ENCODE data around the gene C4A. TPM values are rescaled to one million over a fixed set of nuclear protein-coding genes. Genes with fewer than 3 reads are reported as not detected.

The C4A gene
- polyA plus RNA-seq, 2 of the 4 experiments (the other 2 are of a cell fraction) = 1.4 to 1.6 TPM

DNA sequence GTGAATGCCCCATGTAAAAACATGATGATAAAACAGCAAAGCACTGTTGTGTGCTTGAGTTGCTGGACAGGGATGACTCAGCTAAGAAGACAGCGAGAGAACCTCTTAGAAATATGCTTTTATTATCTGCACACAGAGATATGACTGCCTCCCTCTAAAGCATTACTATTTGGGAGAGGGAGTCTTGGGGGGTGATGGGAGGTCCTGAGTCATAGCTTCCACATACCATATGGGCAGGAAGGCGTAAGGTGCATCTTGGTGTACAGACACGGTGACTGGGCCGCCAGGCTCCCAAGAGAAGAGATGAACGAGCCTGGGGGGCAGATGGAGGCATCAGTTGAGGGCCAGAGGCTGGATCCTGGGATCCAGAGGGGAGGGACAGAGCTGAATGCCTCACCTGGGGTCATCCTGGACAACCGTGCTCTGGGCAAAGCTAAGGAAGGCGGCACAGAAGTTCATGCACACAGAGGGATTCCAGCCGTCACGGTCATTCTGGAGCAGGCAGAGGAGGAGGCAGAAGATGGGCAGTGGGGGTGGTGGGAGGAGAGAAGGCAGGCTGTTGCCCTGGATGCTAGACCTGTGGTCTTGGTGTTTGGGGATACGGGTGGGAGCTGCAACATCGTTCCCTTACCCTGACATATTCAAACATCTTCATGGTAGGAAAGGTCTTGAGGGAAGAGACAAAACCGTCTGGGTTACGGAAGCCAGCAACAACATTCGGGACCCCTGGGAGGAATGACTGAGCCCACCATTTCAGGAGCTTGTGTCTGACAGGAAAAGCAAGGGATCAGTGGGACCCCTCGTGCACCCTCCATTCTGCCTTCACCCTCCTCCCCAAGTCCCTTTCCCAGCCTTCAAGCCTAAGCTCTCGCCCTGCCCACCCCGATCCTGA, 11.9 kb upstream of the C4A start:
- 86% methylated on average over 13 of the region's 17 CpGs for WGBS (ENCODE audit: missing lambda C conversion rate)
- Histone ChIP-seq H3K9me3 (no peaks in the 10 kb centered on the region), H3K4me2 (peak overlapping the region; percentile 96; the same call in 1 of the 3 replicates), H3K27ac (peak overlapping the region in 1 of 2 experiments; percentile 93; a peak in 1 of 6 replicates), H3K4me1 (peaks cover 17% of the 10 kb centered on the region; the same call in 1 of the 3 replicates), H3K4me3 (no peak overlapping the region)
- POLR2A ChIA-PET = interaction anchor here (0.7 kb wide), 1 partner anchor 11 kb away, joined by 3 read pairs; no protein-coding TSS in a partner anchor
- CTCF ChIA-PET = interaction anchor here (0.6 to 2.1 kb wide), 2 partner anchors 18 to 349 kb away, joined by 3 to 9 read pairs; partner anchors contain the start of gene PRRC2A
- TF ChIP-seq POLR2A (IDR thresholded peaks at IDR 0.05; ENCODE audit: low read length) (no peak), ZNF302 (CRISPR knock-in tag; IDR thresholded peaks at IDR 0.05) (no peak), CEBPB (IDR thresholded peaks at IDR 0.05) (no peak)
- TF ChIP-seq, protein P1, sequence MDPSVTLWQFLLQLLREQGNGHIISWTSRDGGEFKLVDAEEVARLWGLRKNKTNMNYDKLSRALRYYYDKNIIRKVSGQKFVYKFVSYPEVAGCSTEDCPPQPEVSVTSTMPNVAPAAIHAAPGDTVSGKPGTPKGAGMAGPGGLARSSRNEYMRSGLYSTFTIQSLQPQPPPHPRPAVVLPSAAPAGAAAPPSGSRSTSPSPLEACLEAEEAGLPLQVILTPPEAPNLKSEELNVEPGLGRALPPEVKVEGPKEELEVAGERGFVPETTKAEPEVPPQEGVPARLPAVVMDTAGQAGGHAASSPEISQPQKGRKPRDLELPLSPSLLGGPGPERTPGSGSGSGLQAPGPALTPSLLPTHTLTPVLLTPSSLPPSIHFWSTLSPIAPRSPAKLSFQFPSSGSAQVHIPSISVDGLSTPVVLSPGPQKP (IDR thresholded peaks at IDR 0.05; ENCODE audit: low read depth, low read length) = no peak
- TF ChIP-seq, protein P2, sequence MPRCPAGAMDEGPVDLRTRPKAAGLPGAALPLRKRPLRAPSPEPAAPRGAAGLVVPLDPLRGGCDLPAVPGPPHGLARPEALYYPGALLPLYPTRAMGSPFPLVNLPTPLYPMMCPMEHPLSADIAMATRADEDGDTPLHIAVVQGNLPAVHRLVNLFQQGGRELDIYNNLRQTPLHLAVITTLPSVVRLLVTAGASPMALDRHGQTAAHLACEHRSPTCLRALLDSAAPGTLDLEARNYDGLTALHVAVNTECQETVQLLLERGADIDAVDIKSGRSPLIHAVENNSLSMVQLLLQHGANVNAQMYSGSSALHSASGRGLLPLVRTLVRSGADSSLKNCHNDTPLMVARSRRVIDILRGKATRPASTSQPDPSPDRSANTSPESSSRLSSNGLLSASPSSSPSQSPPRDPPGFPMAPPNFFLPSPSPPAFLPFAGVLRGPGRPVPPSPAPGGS (IDR thresholded peaks at IDR 0.05) = no peak
- FAIRE-seq (no peak), ATAC-seq (no peak), DNase-seq (ENCODE audit: low read depth in 1 of 2, low spot score in 1 of 2) (no peak)

DNA sequence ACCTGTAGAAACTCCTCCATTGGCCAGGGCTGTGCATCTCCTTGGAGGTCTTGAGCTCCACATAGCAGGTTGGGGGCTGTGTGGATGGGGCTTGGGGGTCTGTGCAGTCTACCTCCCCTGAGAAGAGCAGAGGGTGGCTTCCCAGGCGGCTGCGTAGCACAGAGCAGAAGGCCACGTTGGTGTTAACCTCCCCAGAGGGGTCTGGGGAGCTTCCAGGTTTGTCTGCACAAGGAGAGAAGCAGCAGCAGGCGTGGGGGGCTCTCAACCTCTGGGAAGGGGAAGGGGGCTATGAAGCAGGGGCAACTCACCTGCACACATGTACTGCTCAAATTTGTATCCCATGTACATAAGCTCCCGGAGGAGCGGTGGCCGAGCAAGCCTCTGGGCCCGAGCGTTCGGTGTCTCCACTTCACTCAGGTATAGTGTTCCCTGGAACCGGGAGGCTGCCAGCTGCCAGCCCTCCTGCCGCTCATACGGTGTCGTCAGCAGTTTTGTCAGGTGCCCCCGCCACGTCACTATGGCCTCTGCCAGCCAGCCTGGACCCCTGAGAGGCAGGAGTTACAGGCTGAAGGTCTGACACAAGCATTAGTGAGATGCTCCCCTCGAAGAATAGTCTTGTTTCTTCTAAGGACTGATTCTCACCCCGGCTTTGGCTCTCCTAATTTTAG, 11.1 kb upstream of the C4A start:
- POLR2A ChIA-PET = interaction anchor here (1.2 to 1.8 kb wide), 2 partner anchors 12 to 18 kb away, joined by 6 to 13 read pairs; partner anchors contain the start of genes NELFE and SKIC2
- Histone ChIP-seq H3K9me3 (no peaks in the 10 kb centered on the region), H3K4me2 (peak overlapping the region; percentile 96), H3K27ac (peak overlapping the region; percentile 89 to 93), H3K4me1 (peaks cover 17% of the 10 kb centered on the region; the same call in 1 of the 3 replicates), H3K4me3 (peak overlapping the region; percentile 72)
- CTCF ChIA-PET = interaction anchor here (0.6 to 2.1 kb wide), 2 partner anchors 19 to 350 kb away, joined by 3 to 9 read pairs; partner anchors contain the start of gene PRRC2A
- DNase-seq (ENCODE audit: low read depth in 1 of 2, low spot score in 1 of 2) (no peak), FAIRE-seq (no peak), ATAC-seq (no peak)
- TF ChIP-seq RFX5 (IDR thresholded peaks at IDR 0.05) (no peak), RARB (CRISPR knock-in tag; IDR thresholded peaks at IDR 0.05) (no peak), FOSB (CRISPR knock-in tag; IDR thresholded peaks at IDR 0.05) (no peak)
- WGBS (ENCODE audit: missing lambda C conversion rate) = 82% methylated on average over 17 of the region's 18 CpGs

DNA sequence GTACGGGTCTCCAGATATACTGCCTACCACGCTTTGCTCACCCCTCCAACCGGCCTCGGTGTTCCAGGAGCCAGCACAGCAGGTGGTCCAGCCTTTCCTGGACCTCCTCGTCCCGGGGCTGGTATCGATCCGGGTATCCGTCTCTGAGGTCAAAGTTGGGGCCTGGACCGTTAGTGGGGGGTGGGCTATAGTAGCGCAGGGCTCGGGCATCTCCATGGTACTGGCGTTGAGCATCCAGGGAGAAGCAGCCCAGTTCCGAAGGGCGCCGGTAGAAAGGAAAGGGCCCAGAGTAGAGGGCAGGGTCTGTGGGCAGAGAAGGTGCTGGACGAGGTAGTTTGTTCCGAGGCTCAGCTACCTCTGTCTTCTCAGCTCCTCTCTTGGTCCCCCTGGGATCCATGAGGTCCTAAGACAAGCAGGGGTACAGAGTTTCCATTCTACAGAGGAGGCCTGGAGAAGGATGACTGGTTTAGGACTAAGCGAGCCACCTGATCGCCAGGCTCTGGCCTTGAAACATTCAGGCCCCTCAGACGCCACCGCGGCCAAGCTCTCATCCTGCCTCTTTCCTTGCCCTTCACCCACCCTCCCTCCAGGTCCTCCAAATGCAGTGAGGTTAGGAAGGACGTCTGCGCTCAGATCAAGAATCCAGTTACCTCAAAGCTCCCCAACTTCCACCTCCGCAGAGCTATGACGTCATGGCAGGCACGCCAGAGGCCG, 10.4 kb upstream of the C4A start:
- peak; percentile 30 to 40 for ATAC-seq
- no peak for DNase-seq (ENCODE audit: low read depth in 1 of 2, low spot score in 1 of 2)
- TF ChIP-seq TP53 (CRISPR knock-in tag; IDR thresholded peaks at IDR 0.05) (no peak), GATA3 (IDR thresholded peaks at IDR 0.05; ENCODE audit: borderline replicate concordance) (0 out of 2 replicates have a peak, but pooled peaks have one; percentile 27)
- POLR2A ChIA-PET = interaction anchor here (1.1 to 1.8 kb wide), 3 partner anchors 13 to 136 kb away, joined by 6 to 13 read pairs (median 9); partner anchors contain the start of genes NELFE and SKIC2
- FAIRE-seq = no peak
- Histone ChIP-seq H3K4me2 (peak overlapping the region; percentile 96), H3K4me3 (peak overlapping the region; percentile 72), H3K4me1 (peaks cover 17% of the 10 kb centered on the region; the same call in 1 of the 3 replicates), H3K9me3 (no peaks in the 10 kb centered on the region), H3K27ac (peak overlapping the region; percentile 89 to 93)
- CTCF ChIA-PET = interaction anchor here (0.5 to 2.1 kb wide), 5 partner anchors 12 to 124 kb away, joined by 3 to 10 read pairs (median 6); partner anchors contain the start of gene SKIC2
- WGBS (ENCODE audit: missing lambda C conversion rate) = 8% methylated on average over 13 of the region's 29 CpGs
